Liver (tissue), 9 donors: Measurements from ENCODE around the gene RHOV. TPM values are rescaled to one million over a fixed set of nuclear protein-coding genes. Genes with fewer than 3 reads are reported as not detected.

Experiments
- DNase-seq: peaks from one replicate; pipeline ENCODE4 v3.0.0-alpha.2; 2017; ENCODE audit warnings: low spot score
- H3K27ac ChIP-seq, 2 donors: one replicate each; pipeline ENCODE4 v1.7.0; 2013; ENCODE audit warnings: inconsistent platforms in 2 of 2, low read length in 2 of 2, control low read depth in 1 of 2, low read depth in 1 of 2, mild to moderate bottlenecking in 1 of 2
- H3K27me3 ChIP-seq, 4 donors: one replicate each; pipeline versions ENCODE4 v1.6.1 to v1.7.0; 2013; ENCODE audit warnings: low read length in 3 of 4, inconsistent platforms in 1 of 4, mild to moderate bottlenecking in 1 of 4, moderate library complexity in 1 of 4; ENCODE audit not compliant: control insufficient read depth in 4 of 4, insufficient read depth in 4 of 4
- H3K36me3 ChIP-seq, 4 donors: one replicate each; pipeline versions ENCODE4 v1.6.1 to v1.7.0; 2013; ENCODE audit warnings: low read length in 3 of 4, mild to moderate bottlenecking in 3 of 4, low read depth in 1 of 4, moderate library complexity in 1 of 4; ENCODE audit not compliant: control insufficient read depth in 4 of 4, insufficient read depth in 3 of 4
- H3K4me1 ChIP-seq, 4 donors: one replicate each; pipeline versions ENCODE4 v1.6.1 to v1.7.0; 2013; ENCODE audit warnings: low read length in 3 of 4, mild to moderate bottlenecking in 3 of 4, moderate library complexity in 1 of 4; ENCODE audit not compliant: control insufficient read depth in 4 of 4, insufficient read depth in 4 of 4
- H3K4me3 ChIP-seq, 3 donors: one replicate each; pipeline versions ENCODE4 v1.6.1 to v1.7.0; 2013; ENCODE audit warnings: low read length in 3 of 3, control low read depth in 1 of 3, low read depth in 1 of 3, mild to moderate bottlenecking in 1 of 3
- H3K9ac ChIP-seq, 2 donors: one replicate each; pipeline ENCODE4 v1.7.0; 2013; ENCODE audit warnings: low read length in 2 of 2, mild to moderate bottlenecking in 2 of 2, moderate library complexity in 2 of 2, control low read depth in 1 of 2, low read depth in 1 of 2
- H3K9me3 ChIP-seq, 4 donors: one replicate each; pipeline versions ENCODE4 v1.6.1 to v1.7.0; 2013; ENCODE audit warnings: low read length in 3 of 4; ENCODE audit not compliant: control insufficient read depth in 4 of 4
- CTCF ChIP-seq: fragments of 150-350 bp; IDR thresholded peaks from 2 replicates; pipeline ENCODE4 v1.5.1; 2017; ENCODE audit warnings: improper control_type of control experiment, low read depth, low read length; ENCODE audit not compliant: missing input control
- FOXA2 ChIP-seq: IDR thresholded peaks from 2 replicates; pipeline ENCODE4 v1.6.1; 2016; ENCODE audit warnings: antibody characterized with exemption
- HNF4A ChIP-seq, 2 donors: conservative IDR thresholded peaks; 2 replicates each; pipeline ENCODE4 v1.6.1; 2016; ENCODE audit warnings: antibody characterized with exemption in 2 of 2, mild to moderate bottlenecking in 2 of 2
- HNF4G ChIP-seq: IDR thresholded peaks from 2 replicates; pipeline ENCODE4 v1.6.1; 2016; ENCODE audit warnings: antibody characterized with exemption
- RAD21 ChIP-seq, 2 donors: IDR thresholded peaks; 2 replicates each; pipeline ENCODE4 v1.6.1; 2016; ENCODE audit warnings: antibody characterized with exemption in 2 of 2, mild to moderate bottlenecking in 2 of 2
- ZBTB33 ChIP-seq: IDR thresholded peaks from 2 replicates; pipeline ENCODE4 v1.6.1; 2016; ENCODE audit warnings: antibody characterized with exemption
- WGBS: extraction: QIAGEN DNeasy Blood & Tissue Kit; methylation state at CpG from one replicate; pipeline ENCODE4 v1.1.7; 2013; 5-methylcytosine and 5-hydroxymethylcytosine counted together
- polyA plus RNA-seq, 2 donors: library from polyadenylated mRNA; stranded (reverse) in 1 of 2; unstranded in 1 of 2; fragments of 200-250 nt in 1 of 2; fragments of >200 nt in 1 of 2; fragmentation: Nextera tagmentation in 1 of 2; extraction: Ambion mirVana in 1 of 2; gene quantifications; one replicate each; pipeline versions ENCODE4 v1.2.1 to v1.2.3, GENCODE V29; 2013 to 2015
- total RNA-seq, 2 donors: library from RNA; depleted of rRNA; stranded (reverse); fragments of >200 nt; gene quantifications; one replicate each; pipeline ENCODE4 v1.2.3, GENCODE V29; 2014
- TF ChIP-seq, protein P1 (sequence below): IDR thresholded peaks from 2 replicates; pipeline ENCODE4 v1.6.1; 2016; ENCODE audit warnings: antibody characterized with exemption, mild to moderate bottlenecking
- donor health status: healthy.
- donor health status: healthy.
- donor health status: healthy.
- donor health status: healthy.
- donor health status: healthy.

The RHOV gene
- total and polyA plus RNA-seq, 4 donors: 0.05 TPM; not detected in 3

DNA sequence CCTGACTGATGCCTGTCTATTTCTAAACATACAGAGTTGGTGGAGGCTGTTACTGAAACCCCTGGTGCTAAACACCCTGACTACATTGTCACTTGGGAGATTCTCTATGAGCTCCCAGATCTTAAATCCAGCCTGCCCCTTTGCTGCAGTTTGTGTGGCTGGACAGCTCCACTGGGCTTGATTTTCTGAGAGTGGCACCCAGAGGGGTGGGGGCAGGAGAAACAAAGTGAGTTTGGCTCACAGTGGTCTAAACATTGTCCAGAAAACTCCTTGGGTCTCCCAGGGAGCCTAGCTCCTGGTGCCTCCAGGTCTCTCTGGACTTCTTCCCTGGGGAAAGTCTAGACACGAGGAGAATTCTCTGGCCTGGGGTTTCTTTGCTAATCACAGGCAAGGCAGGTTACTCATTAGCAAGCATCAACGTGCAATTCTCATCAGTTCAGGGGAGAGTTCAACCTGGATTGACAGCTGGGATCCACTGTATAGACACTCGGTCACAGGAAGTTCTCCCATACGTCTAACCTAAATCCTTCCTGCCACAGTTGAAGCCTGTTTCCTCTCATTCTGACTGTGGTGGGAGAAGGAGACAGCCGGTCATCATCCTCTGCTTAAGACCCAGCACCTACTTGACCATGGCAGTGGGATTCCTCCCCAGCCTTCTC lies 48.0 kb upstream of the RHOV start:
- TF ChIP-seq FOXA2 (no peak), HNF4A (conservative IDR thresholded peaks at IDR 0.05) (peak in 1 of 2 donors; percentile 34), CTCF (no peak)
- TF ChIP-seq, protein P1, sequence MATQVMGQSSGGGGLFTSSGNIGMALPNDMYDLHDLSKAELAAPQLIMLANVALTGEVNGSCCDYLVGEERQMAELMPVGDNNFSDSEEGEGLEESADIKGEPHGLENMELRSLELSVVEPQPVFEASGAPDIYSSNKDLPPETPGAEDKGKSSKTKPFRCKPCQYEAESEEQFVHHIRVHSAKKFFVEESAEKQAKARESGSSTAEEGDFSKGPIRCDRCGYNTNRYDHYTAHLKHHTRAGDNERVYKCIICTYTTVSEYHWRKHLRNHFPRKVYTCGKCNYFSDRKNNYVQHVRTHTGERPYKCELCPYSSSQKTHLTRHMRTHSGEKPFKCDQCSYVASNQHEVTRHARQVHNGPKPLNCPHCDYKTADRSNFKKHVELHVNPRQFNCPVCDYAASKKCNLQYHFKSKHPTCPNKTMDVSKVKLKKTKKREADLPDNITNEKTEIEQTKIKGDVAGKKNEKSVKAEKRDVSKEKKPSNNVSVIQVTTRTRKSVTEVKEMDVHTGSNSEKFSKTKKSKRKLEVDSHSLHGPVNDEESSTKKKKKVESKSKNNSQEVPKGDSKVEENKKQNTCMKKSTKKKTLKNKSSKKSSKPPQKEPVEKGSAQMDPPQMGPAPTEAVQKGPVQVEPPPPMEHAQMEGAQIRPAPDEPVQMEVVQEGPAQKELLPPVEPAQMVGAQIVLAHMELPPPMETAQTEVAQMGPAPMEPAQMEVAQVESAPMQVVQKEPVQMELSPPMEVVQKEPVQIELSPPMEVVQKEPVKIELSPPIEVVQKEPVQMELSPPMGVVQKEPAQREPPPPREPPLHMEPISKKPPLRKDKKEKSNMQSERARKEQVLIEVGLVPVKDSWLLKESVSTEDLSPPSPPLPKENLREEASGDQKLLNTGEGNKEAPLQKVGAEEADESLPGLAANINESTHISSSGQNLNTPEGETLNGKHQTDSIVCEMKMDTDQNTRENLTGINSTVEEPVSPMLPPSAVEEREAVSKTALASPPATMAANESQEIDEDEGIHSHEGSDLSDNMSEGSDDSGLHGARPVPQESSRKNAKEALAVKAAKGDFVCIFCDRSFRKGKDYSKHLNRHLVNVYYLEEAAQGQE: peak; percentile 72
- peaks cover 10 to 24% (median 13%) of the 10 kb centered on the region in 4 donors for H3K4me1 ChIP-seq
- WGBS: 42% methylated on average over 5 of the region's 5 CpGs
- no peak for DNase-seq
- H3K27ac ChIP-seq: no peak overlapping the region
- H3K9ac ChIP-seq: no peak overlapping the region
- no peaks in the 10 kb centered on the region for H3K36me3 ChIP-seq
- no peak overlapping the region for H3K4me3 ChIP-seq
- no peaks in the 10 kb centered on the region for H3K9me3 ChIP-seq
- H3K27me3 ChIP-seq: no peaks in the 10 kb centered on the region

- Histone ChIP-seq H3K36me3 (no peaks in the 10 kb centered on the region), H3K27me3 (no peaks in the 10 kb centered on the region), H3K4me1 (peaks cover 0 to 6% (median 1%) of the 10 kb centered on the region in 4 donors), H3K9me3 (no peaks in the 10 kb centered on the region), H3K4me3 (no peak overlapping the region), H3K9ac (no peak overlapping the region), H3K27ac (peak overlapping the region in 1 of 2 donors; percentile 54)
- TF ChIP-seq RAD21 (IDR thresholded peaks at IDR 0.05) (no peak), HNF4A (conservative IDR thresholded peaks at IDR 0.05) (no peak), CTCF (no peak), ZBTB33 (no peak), HNF4G (no peak)
- no peak for DNase-seq
- WGBS: 86% methylated on average over 19 of the region's 19 CpGs
These were observed 44.9 kb upstream of the RHOV start for GRCh38 chr15:40918799-40919392.
